Suppressor macrophage (primary cell): ENCODE data around the gene RBM8A.
A peak's percentile ranks its signal among the peaks of the same experiment; 100 is the strongest.

Source experiments
- DNase-seq, 4 experiments: peaks; one replicate each; pipeline ENCODE4 v3.0.0-alpha.2; 2020 to 2022
- total RNA-seq, 17 experiments: gene quantifications; one replicate each; lab custom pipeline; 2026; ENCODE audit warnings: mixed read lengths in 6 of 17, inconsistent platforms in 3 of 17; lab: John Stamatoyannopoulos, UW

RBM8A gene
- 25.5 to 37.9 (median 34.4) reads per million in 17 experiments for total RNA-seq

GRCh38 chr1:145927063-145927886 lies at the start of gene RBM8A:
Gene RBM8A (minus strand): TSS chr1:145927484. CDS start chr1:145927426, 58 bp downstream.
- peak; percentile 96 to 99 (median 98) for DNase-seq

GRCh38 chr1:145977016-145977415 lies 49.7 kb upstream of the RBM8A start:
- no peak for DNase-seq

- DNase-seq: no peak
Measured at GRCh38 chr1:145975216-145975615, 47.9 kb upstream of the RBM8A start.

GRCh38 chr1:145974721-145975120 lies 47.4 kb upstream of the RBM8A start:
- no peak for DNase-seq

- DNase-seq: peak in 1 of 4 experiments; percentile 16
Measured at GRCh38 chr1:145972580-145972979, 45.3 kb upstream of the RBM8A start.

- no peak for DNase-seq
Measured at GRCh38 chr1:145967288-145967687, 40.0 kb upstream of the RBM8A start.

- DNase-seq: no peak
Measured at GRCh38 chr1:145965119-145965744, 37.9 kb upstream of the RBM8A start.

- peak; percentile 92 to 96 (median 96) for DNase-seq
Measured at GRCh38 chr1:145964328-145965118, 37.2 kb upstream of the RBM8A start, which contains the start of the genes ANKRD34A and POLR3GL. Gene ANKRD34A (minus strand): TSS chr1:145964575. CDS start chr1:145961759, 2,816 bp downstream. Gene POLR3GL (plus strand): TSS chr1:145964690. CDS start chr1:145974866, 10,176 bp downstream.

GRCh38 chr1:145963265-145964019 lies 36.2 kb upstream of the RBM8A start:
- no peak for DNase-seq

GRCh38 chr1:145962157-145963102 lies 35.1 kb upstream of the RBM8A start:
- peak in 1 of 4 experiments; percentile 31 for DNase-seq

GRCh38 chr1:145961425-145962156 lies 34.3 kb upstream of the RBM8A start:
- DNase-seq: peak in 3 of 4 experiments; percentile 33 to 64 (median 47)

GRCh38 chr1:145961109-145961424 lies 33.8 kb upstream of the RBM8A start:
- no peak for DNase-seq

GRCh38 chr1:145960468-145961108 lies 33.3 kb upstream of the RBM8A start:
- peak; percentile 42 to 80 (median 65) for DNase-seq

- no peak for DNase-seq
Measured at GRCh38 chr1:145959957-145960467, 32.7 kb upstream of the RBM8A start.

GRCh38 chr1:145959333-145959732 lies 32.0 kb upstream of the RBM8A start:
- DNase-seq: no peak

GRCh38 chr1:145958734-145959133 lies 31.4 kb upstream of the RBM8A start:
- DNase-seq: no peak

GRCh38 chr1:145957443-145958319 lies 30.4 kb upstream of the RBM8A start, which contains the start of gene LIX1L:
Gene LIX1L (minus strand): TSS chr1:145958017. CDS start chr1:145957927, 90 bp downstream.
- peak; percentile 97 to 98 (median 98) for DNase-seq

- no peak for DNase-seq
Measured at GRCh38 chr1:145956781-145957442, 29.6 kb upstream of the RBM8A start.
